SKM-1 (cell line): ENCODE measurements around the gene ATXN7.

Experiments used
- DNase-seq: peaks from one replicate; lab custom pipeline; 2025; ENCODE audit not compliant: unreplicated experiment; lab: John Stamatoyannopoulos, UW

The ATXN7 gene

DNA sequence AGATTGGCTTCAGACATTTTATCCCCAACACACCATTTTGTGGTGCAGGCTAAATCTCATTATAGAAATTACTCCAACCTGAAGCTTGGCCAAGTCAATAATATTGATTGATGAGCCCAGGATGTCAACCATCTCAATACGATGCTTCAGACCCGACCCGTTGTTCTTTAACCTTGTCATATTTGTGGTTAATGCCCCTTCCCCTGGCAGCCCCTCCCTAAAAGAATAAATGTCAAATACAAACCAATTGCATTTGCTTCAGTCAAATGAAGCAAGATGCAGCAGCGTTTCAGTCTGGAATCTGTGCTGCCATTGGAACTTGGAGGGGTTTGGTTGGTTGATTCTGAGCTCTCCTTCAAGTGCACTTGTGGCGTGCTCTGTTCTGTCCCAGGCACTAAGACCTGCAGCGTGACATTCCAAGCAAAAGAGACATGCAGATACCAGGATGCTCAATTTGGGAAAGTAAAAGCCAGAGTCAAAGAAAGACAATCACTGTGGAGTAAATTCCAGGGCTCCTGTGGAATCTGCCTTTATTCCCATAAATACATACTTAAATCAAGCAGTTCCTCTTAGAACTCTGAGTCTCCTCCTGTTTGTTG, 183.4 kb downstream of the ATXN7 start:
- no peak for DNase-seq

GRCh38 chr3:64047787-64048186, 184.1 kb downstream of the ATXN7 start:
- DNase-seq = no peak

DNA sequence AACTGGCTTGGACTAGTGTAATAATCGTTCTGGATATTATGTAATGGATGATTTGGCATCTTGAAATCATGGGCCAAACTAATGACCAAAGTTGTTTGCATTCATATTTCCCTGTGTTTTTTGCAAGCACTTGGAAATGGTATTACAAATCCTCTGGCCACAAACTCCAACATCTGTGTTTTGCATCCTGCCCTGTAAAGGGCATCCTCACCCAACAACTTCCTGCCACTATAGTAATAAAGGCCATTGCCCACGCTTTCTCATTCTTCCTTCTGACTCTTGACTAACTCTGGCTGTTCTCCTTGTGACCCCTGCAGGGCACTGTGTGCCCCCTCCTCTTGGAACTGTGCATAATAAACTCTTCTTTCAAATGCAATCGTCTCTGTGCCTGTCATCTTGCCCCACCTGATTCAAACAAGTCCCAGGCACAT, 185.0 kb downstream of the ATXN7 start:
- peak; percentile 12 for DNase-seq

GRCh38 chr3:64049136-64049535, 185.5 kb downstream of the ATXN7 start:
- no peak for DNase-seq

DNA sequence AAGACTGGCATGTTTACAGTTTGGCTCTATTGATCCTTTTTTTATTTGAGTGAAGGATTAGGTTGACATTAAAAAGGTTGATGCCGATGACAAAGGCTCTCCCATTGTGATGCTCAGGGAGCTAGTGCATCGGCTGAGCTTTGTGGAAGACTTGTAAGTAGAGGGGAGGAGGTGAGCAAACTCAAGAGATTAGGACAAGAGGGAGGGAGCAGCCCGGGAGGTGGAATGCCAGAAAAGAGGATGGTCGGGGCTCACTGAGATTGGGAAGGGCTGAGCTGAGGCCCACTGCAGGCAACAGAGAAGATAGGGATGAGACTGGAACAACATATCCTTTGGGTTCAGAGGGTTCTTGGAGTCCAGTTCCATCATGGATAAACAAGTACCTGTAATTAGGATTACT, 186.2 kb downstream of the ATXN7 start:
- no peak for DNase-seq
